ENCODE measurements around the gene PPP1R9B. TPM values are rescaled to one million over a fixed set of nuclear protein-coding genes. Genes with fewer than 3 reads are reported as not detected.

The PPP1R9B gene
- total RNA-seq, 1 experiment from 2014 or later, result 21.7 TPM

GRCh38 chr17:50169881-50170459, 19.5 kb upstream of the PPP1R9B start:
- DNase-seq (ENCODE audit: low spot score) (no peak), ATAC-seq (no peak)
- H3K4me3 Mint-ChIP-seq, result no peak overlapping the region
- H3K4me1 Mint-ChIP-seq, result peaks cover 13% of the 10 kb centered on the region
- TF ChIP-seq ZBTB43 (CRISPR knock-in tag; IDR thresholded peaks at IDR 0.05), result no peak
- no peak for TF ChIP-seq HMGXB4 (CRISPR knock-in tag; IDR thresholded peaks at IDR 0.05)
- H3K27me3 Mint-ChIP-seq (ENCODE audit: low read depth), result no peaks in the 10 kb centered on the region
- ChIA-PET POLR2A (interaction anchor here (0.9 kb wide), 1 partner anchor 8 kb away, joined by 3 read pairs; no protein-coding TSS in a partner anchor), CTCF (interaction anchor here (0.5 to 4.1 kb wide), 66 partner anchors 8 to 1565 kb away, joined by 3 to 66 read pairs (median 5); partner anchors contain the start of genes COL1A1, EME1, LRRC59 and MRPL27)
- H3K27ac Mint-ChIP-seq, result no peak overlapping the region
- no peaks in the 10 kb centered on the region for H3K9me3 Mint-ChIP-seq
- H3K36me3 Mint-ChIP-seq, result no peaks in the 10 kb centered on the region

- Mint-ChIP-seq H3K27ac (no peak overlapping the region), H3K4me3 (no peak overlapping the region), H3K27me3 (ENCODE audit: low read depth) (no peaks in the 10 kb centered on the region), H3K4me1 (peaks cover 13% of the 10 kb centered on the region), H3K36me3 (no peaks in the 10 kb centered on the region), H3K9me3 (no peaks in the 10 kb centered on the region)
- DNase-seq (ENCODE audit: low spot score), result peak; percentile 71
- ChIA-PET CTCF (interaction anchor here (0.5 to 4.1 kb wide), 68 partner anchors 8 to 1565 kb away, joined by 3 to 66 read pairs (median 5); partner anchors contain the start of genes COL1A1, EME1, LRRC59 and MRPL27), POLR2A (interaction anchor here (0.9 kb wide), 1 partner anchor 9 kb away, joined by 3 read pairs; no protein-coding TSS in a partner anchor)
- ATAC-seq, result peak; percentile 74
- TF ChIP-seq ATF2 (CRISPR knock-in tag; IDR thresholded peaks at IDR 0.05; ENCODE audit: borderline replicate concordance, low read depth), result no peak
- 0 out of 2 replicates have a peak, but pooled peaks have one; percentile 23 for TF ChIP-seq FOXK1 (CRISPR knock-in tag; IDR thresholded peaks at IDR 0.05)
- no peak for TF ChIP-seq ZNF263 (CRISPR knock-in tag; IDR thresholded peaks at IDR 0.05; ENCODE audit: low read depth)
- no peak for TF ChIP-seq TCF7 (CRISPR knock-in tag; IDR thresholded peaks at IDR 0.05; ENCODE audit: low read depth)
- no peak for TF ChIP-seq NR3C1 (CRISPR knock-in tag; conservative IDR thresholded peaks at IDR 0.05; ENCODE audit: low read depth)
- no peak for TF ChIP-seq ZNF281 (CRISPR knock-in tag; IDR thresholded peaks at IDR 0.05)
- TF ChIP-seq ETV6 (CRISPR knock-in tag; IDR thresholded peaks at IDR 0.05), result peak; percentile 47; the same call in 1 of the 2 replicates
- no peak for TF ChIP-seq ZBTB21 (CRISPR knock-in tag; IDR thresholded peaks at IDR 0.05; ENCODE audit: borderline replicate concordance)
- no peak for TF ChIP-seq SOX15 (CRISPR knock-in tag; IDR thresholded peaks at IDR 0.05)
- TF ChIP-seq ZBTB43 (CRISPR knock-in tag; IDR thresholded peaks at IDR 0.05), result no peak
- TF ChIP-seq USF2 (CRISPR knock-in tag; IDR thresholded peaks at IDR 0.05), result no peak
- TF ChIP-seq HMGA2 (CRISPR knock-in tag; IDR thresholded peaks at IDR 0.05), result no peak
- TF ChIP-seq ZMAT4 (CRISPR knock-in tag; IDR thresholded peaks at IDR 0.05), result no peak
- TF ChIP-seq AFF4 (CRISPR knock-in tag; IDR thresholded peaks at IDR 0.05; ENCODE audit: borderline replicate concordance), result no peak
- TF ChIP-seq IRF2 (CRISPR knock-in tag; IDR thresholded peaks at IDR 0.05; ENCODE audit: borderline replicate concordance, low read depth), result no peak
- TF ChIP-seq IRF1 (CRISPR knock-in tag; IDR thresholded peaks at IDR 0.05), result no peak
Observed at GRCh38 chr17:50169121-50169764, 18.8 kb upstream of the PPP1R9B start.

Data from WTC11 (cell line).